Measurements from ENCODE around the gene ABCA13. TPM values are rescaled to one million over a fixed set of nuclear protein-coding genes. Genes with fewer than 3 reads are reported as not detected.

The ABCA13 gene
- total RNA-seq, 1 donor from 2014 or later: 0.34 TPM

- Histone ChIP-seq H3K36me3 (ENCODE audit: insufficient read depth, low read length) (no peaks in the 10 kb centered on the region), H4K20me1 (ENCODE audit: insufficient read depth, low read length) (no peaks in the 10 kb centered on the region), H3K4me3 (ENCODE audit: insufficient read depth, low read depth, low read length) (no peak overlapping the region), H3K9ac (ENCODE audit: low read length) (no peak overlapping the region), H3K79me2 (ENCODE audit: insufficient read depth, low read length) (no peaks in the 10 kb centered on the region), H3K9me3 (ENCODE audit: insufficient read depth, low read depth, low read length) (no peaks in the 10 kb centered on the region), H3K27me3 (ENCODE audit: insufficient read depth, low read length) (no peaks in the 10 kb centered on the region), H2AFZ (ENCODE audit: low read depth, low read length) (no peak overlapping the region), H3K4me2 (ENCODE audit: low read length) (no peak overlapping the region), H3K27ac (ENCODE audit: low read depth, low read length) (no peak overlapping the region), H3K4me1 (ENCODE audit: insufficient read depth, low read length) (no peaks in the 10 kb centered on the region)
- Mint-ChIP-seq H3K36me3 (ENCODE audit: low read depth, unreplicated experiment) (no peaks in the 10 kb centered on the region), H3K27ac (ENCODE audit: unreplicated experiment) (no peak overlapping the region), H3K9me3 (ENCODE audit: unreplicated experiment) (peaks cover 2% of the 10 kb centered on the region), H3K4me1 (ENCODE audit: low read depth, unreplicated experiment) (no peaks in the 10 kb centered on the region), H3K4me3 (ENCODE audit: unreplicated experiment) (no peak overlapping the region), H3K27me3 (ENCODE audit: low read depth, unreplicated experiment) (peaks cover 7% of the 10 kb centered on the region)
- no peak for FAIRE-seq
- no peak for DNase-seq (ENCODE audit: low read depth)
- TF ChIP-seq CTCF (IDR thresholded peaks at IDR 0.05; ENCODE audit: insufficient read depth, low read depth, low read length) (no peak), EZH2 (IDR thresholded peaks at IDR 0.05; ENCODE audit: insufficient read depth, low read length) (no peak)
Measured at GRCh38 chr7:48621076-48621475, 449.8 kb downstream of the ABCA13 start.

GRCh38 chr7:48627164-48627563, 455.9 kb downstream of the ABCA13 start:
- Mint-ChIP-seq H3K36me3 (ENCODE audit: low read depth, unreplicated experiment) (peaks cover 2% of the 10 kb centered on the region), H3K27ac (ENCODE audit: unreplicated experiment) (no peak overlapping the region), H3K4me3 (ENCODE audit: unreplicated experiment) (no peak overlapping the region), H3K4me1 (ENCODE audit: low read depth, unreplicated experiment) (no peaks in the 10 kb centered on the region), H3K9me3 (ENCODE audit: unreplicated experiment) (no peaks in the 10 kb centered on the region), H3K27me3 (ENCODE audit: low read depth, unreplicated experiment) (no peaks in the 10 kb centered on the region)
- Histone ChIP-seq H3K79me2 (ENCODE audit: insufficient read depth, low read length) (no peaks in the 10 kb centered on the region), H3K4me3 (ENCODE audit: insufficient read depth, low read depth, low read length) (no peak overlapping the region), H3K9me3 (ENCODE audit: insufficient read depth, low read depth, low read length) (no peaks in the 10 kb centered on the region), H3K4me1 (ENCODE audit: insufficient read depth, low read length) (no peaks in the 10 kb centered on the region), H3K36me3 (ENCODE audit: insufficient read depth, low read length) (no peaks in the 10 kb centered on the region), H3K27me3 (ENCODE audit: insufficient read depth, low read length) (no peaks in the 10 kb centered on the region), H2AFZ (ENCODE audit: low read depth, low read length) (no peak overlapping the region), H4K20me1 (ENCODE audit: insufficient read depth, low read length) (no peaks in the 10 kb centered on the region), H3K9ac (ENCODE audit: low read length) (no peak overlapping the region), H3K27ac (ENCODE audit: low read depth, low read length) (no peak overlapping the region), H3K4me2 (ENCODE audit: low read length) (no peak overlapping the region)
- FAIRE-seq: no peak
- DNase-seq (ENCODE audit: low read depth): no peak
- TF ChIP-seq EZH2 (IDR thresholded peaks at IDR 0.05; ENCODE audit: insufficient read depth, low read length) (no peak), CTCF (IDR thresholded peaks at IDR 0.05; ENCODE audit: insufficient read depth, low read depth, low read length) (no peak)

- Histone ChIP-seq H3K4me1 (ENCODE audit: insufficient read depth, low read length) (no peaks in the 10 kb centered on the region), H3K27me3 (ENCODE audit: insufficient read depth, low read length) (no peaks in the 10 kb centered on the region), H3K9me3 (ENCODE audit: insufficient read depth, low read depth, low read length) (no peaks in the 10 kb centered on the region), H3K4me3 (ENCODE audit: insufficient read depth, low read depth, low read length) (no peak overlapping the region), H4K20me1 (ENCODE audit: insufficient read depth, low read length) (no peaks in the 10 kb centered on the region), H2AFZ (ENCODE audit: low read depth, low read length) (no peak overlapping the region), H3K36me3 (ENCODE audit: insufficient read depth, low read length) (no peaks in the 10 kb centered on the region), H3K4me2 (ENCODE audit: low read length) (no peak overlapping the region), H3K79me2 (ENCODE audit: insufficient read depth, low read length) (no peaks in the 10 kb centered on the region), H3K27ac (ENCODE audit: low read depth, low read length) (no peak overlapping the region), H3K9ac (ENCODE audit: low read length) (no peak overlapping the region)
- TF ChIP-seq CTCF (IDR thresholded peaks at IDR 0.05; ENCODE audit: insufficient read depth, low read depth, low read length) (no peak), EZH2 (IDR thresholded peaks at IDR 0.05; ENCODE audit: insufficient read depth, low read length) (no peak)
- DNase-seq (ENCODE audit: low read depth) (no peak), FAIRE-seq (no peak)
- no peak overlapping the region for H3K27ac Mint-ChIP-seq (ENCODE audit: unreplicated experiment)
- H3K27me3 Mint-ChIP-seq (ENCODE audit: low read depth, unreplicated experiment): no peaks in the 10 kb centered on the region
- no peaks in the 10 kb centered on the region for H3K4me1 Mint-ChIP-seq (ENCODE audit: low read depth, unreplicated experiment)
- H3K36me3 Mint-ChIP-seq (ENCODE audit: low read depth, unreplicated experiment): peaks cover 2% of the 10 kb centered on the region
- no peak overlapping the region for H3K4me3 Mint-ChIP-seq (ENCODE audit: unreplicated experiment)
- no peaks in the 10 kb centered on the region for H3K9me3 Mint-ChIP-seq (ENCODE audit: unreplicated experiment)
Measured at GRCh38 chr7:48628793-48629349, 457.6 kb downstream of the ABCA13 start.
